GM04504 (cell line): ENCODE measurements around the gene ACSL6.

Experiments used
- DNase-seq: peaks from one replicate; pipeline ENCODE4 v3.0.0-alpha.2; 2012; ENCODE audit warnings: low read depth

Gene ACSL6

GRCh38 chr5:132011622-132012343 lies at the start of gene ACSL6:
Gene ACSL6 (minus strand): TSS chr5:132011658. CDS start chr5:132011553, 105 bp downstream.
- no peak for DNase-seq

- no peak for DNase-seq
Measured at GRCh38 chr5:132060501-132061161, 49.2 kb upstream of the ACSL6 start, which contains the start of gene IL3. Gene IL3 (plus strand): TSS chr5:132060655. CDS start chr5:132060707, 52 bp downstream.

- DNase-seq = no peak
Measured at GRCh38 chr5:132059696-132060500, 48.4 kb upstream of the ACSL6 start.

- DNase-seq = no peak
Measured at GRCh38 chr5:132059043-132059695, 47.7 kb upstream of the ACSL6 start.

GRCh38 chr5:132058646-132059042 lies 47.2 kb upstream of the ACSL6 start:
- DNase-seq = no peak

GRCh38 chr5:132057498-132058255 lies 46.2 kb upstream of the ACSL6 start:
- DNase-seq = no peak

- DNase-seq = no peak
Measured at GRCh38 chr5:132056610-132057497, 45.4 kb upstream of the ACSL6 start.

- DNase-seq = no peak
Measured at GRCh38 chr5:132055808-132056609, 44.6 kb upstream of the ACSL6 start.

- no peak for DNase-seq
Measured at GRCh38 chr5:132055441-132055807, 44.0 kb upstream of the ACSL6 start.

- DNase-seq = no peak
Measured at GRCh38 chr5:132054697-132055440, 43.4 kb upstream of the ACSL6 start.

- DNase-seq = no peak
Measured at GRCh38 chr5:132054031-132054696, 42.7 kb upstream of the ACSL6 start.

- no peak for DNase-seq
Measured at GRCh38 chr5:132053483-132053882, 42.0 kb upstream of the ACSL6 start.

GRCh38 chr5:132052520-132052919 lies 41.1 kb upstream of the ACSL6 start:
- DNase-seq = no peak

GRCh38 chr5:132050661-132051552 lies 39.4 kb upstream of the ACSL6 start:
- no peak for DNase-seq

- no peak for DNase-seq
Measured at GRCh38 chr5:132050136-132050535, 38.7 kb upstream of the ACSL6 start.

GRCh38 chr5:132049559-132049958 lies 38.1 kb upstream of the ACSL6 start:
- DNase-seq = no peak

- no peak for DNase-seq
Measured at GRCh38 chr5:132049093-132049492, 37.6 kb upstream of the ACSL6 start.
